Left renal pelvis (tissue), 4 donors: ENCODE measurements around the gene LINGO4. TPM values are rescaled to one million over a fixed set of nuclear protein-coding genes. Genes with fewer than 3 reads are reported as not detected.
A peak's percentile ranks its signal among the peaks of the same experiment; 100 is the strongest.
"Not testable (repeated sequence)": the region's sequence is repeated elsewhere in the genome, so short reads cannot be mapped to it uniquely, and the experiment has no call there.

ENCODE experiments used
- DNase-seq, 4 donors: peaks; one replicate each; pipeline ENCODE4 v3.0.0-alpha.2; 2013; ENCODE audit warnings: low read depth in 4 of 4, low spot score in 3 of 4
- polyA plus RNA-seq, 4 donors: library from polyadenylated mRNA; unstranded; fragments of 120-200 nt; gene quantifications; one replicate each; pipeline ENCODE4 v1.2.1, GENCODE V29; 2013; ENCODE audit not compliant: insufficient read length in 4 of 4

Gene LINGO4
- polyA plus RNA-seq, 4 donors = 0.04 to 0.05 TPM; not detected in 2

GRCh38 chr1:151787689-151788088 lies 17.5 kb downstream of the LINGO4 start:
- no peak for DNase-seq

- no peak for DNase-seq
Measured at GRCh38 chr1:151783796-151784195, 21.4 kb downstream of the LINGO4 start.

DNA sequence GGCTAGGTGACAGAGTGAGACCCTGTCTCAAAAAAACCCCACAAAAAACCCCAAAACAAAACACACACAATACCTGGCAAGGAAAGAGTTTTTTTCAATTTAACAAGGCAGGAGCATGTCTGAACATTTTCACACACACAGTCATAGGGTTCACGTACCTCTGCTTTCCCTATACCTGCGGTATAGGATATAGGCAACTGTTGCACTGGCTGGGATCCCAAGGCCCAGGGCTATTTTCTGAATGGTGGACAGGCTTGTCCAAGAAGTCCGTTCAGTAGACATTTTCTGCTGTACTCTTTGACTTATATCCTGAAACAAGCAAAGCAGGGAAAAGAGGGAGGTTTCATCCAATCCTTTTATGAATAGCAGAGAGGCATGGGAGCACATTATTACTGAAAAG lies 22.5 kb downstream of the LINGO4 start:
- DNase-seq = no peak

DNA sequence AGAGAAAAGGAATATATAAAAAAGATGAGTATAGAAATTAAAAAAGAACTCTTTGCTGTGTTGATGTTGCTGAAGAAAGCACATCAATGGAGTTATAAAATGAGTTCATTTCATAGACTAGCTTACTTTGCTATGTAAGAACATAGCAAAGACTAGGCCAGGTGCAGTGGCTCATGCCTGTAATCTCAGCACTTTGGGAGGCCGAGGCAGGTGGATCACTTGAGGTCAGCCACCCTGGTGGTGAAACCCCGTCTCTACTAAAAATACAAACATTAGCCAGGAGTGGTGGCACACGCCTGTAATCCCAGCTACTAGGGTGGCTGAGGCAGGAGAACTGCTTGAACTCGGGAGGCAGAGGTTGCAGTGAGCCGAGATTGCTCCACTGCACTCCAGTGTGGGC lies 23.2 kb downstream of the LINGO4 start:
- not testable (repeated sequence) for DNase-seq

GRCh38 chr1:151780736-151781135 lies 24.5 kb downstream of the LINGO4 start:
- not testable (repeated sequence) for DNase-seq

GRCh38 chr1:151779852-151780251 lies 25.4 kb downstream of the LINGO4 start:
- DNase-seq = no peak

DNA sequence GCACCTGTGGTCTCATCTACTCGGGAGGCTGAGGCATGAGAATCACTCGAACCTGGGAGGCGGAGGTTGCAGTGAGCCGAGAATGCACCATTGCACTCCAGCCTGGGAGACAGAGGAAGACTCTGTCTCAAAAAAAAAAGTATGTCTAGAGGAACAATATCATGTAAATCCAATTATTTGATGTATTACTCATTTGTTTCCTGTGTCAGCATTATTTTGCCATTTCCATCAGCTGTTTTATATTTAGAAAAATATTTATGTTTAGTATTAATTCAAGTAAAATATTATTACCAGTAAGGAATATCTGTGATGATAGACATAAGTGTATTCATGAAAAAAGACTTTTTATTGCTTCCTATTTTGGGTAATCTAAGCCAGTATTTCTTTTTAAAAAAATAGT lies 27.9 kb downstream of the LINGO4 start:
- no peak for DNase-seq

DNA sequence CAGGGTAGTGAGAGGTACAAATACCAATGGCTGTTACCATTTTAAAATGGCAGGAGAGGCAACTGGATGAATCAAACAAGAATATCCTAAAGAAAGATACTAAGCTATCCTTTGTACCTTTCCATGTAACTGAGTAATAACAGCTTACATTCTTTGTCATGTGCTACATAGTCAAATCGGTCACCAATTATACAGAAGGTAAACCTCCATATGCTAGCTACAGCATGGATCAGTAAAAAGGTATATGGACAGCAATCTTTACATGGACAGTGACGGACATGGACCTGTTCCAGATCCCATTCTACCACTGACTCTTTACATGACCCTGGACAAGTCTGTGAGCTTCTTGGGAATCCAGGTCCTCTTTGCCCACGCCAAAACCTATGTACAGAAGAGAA lies 28.6 kb downstream of the LINGO4 start:
- DNase-seq = no peak

DNA sequence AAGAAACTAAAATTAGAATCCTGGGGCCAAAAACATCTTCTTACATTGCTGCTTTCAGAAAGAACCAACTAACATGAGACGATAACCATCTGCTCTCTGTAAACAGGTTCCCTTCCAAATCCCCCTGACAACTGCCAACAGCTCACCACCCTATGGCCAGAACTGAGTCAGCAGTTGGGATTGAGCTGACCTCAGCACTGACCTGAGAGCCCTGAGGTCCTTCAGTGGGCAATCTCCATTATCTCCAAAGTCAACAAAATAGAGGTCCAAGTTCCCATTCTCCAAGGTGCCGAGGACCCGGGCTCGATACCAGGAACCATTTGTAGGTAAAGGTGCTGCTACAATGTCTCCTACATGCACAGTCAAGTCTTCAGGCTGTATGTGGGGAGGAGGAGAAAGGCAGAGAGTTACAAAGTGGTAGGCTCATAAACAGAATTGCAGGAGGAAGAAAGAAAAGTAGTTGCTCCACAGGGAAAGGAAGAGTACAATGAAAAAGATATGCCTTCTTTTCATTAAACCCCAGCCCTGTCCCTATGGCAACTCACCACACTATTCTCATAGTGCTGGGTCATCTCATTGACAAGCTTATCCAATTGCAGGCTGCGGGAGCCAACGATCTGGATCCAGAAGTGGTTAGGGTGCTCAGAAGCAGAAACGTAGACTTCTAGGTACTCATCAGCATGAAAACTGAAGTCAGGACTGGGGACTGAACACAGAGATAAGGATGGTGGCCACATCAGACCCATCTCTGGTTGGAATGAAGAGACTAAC lies 29.1 kb downstream of the LINGO4 start:
- no peak for DNase-seq

GRCh38 chr1:151774256-151774922 lies 30.8 kb downstream of the LINGO4 start:
- DNase-seq = no peak

- no peak for DNase-seq
Measured at GRCh38 chr1:151773702-151774101, 31.5 kb downstream of the LINGO4 start.

GRCh38 chr1:151769270-151769669 lies 35.9 kb downstream of the LINGO4 start:
- not testable (repeated sequence) for DNase-seq

DNA sequence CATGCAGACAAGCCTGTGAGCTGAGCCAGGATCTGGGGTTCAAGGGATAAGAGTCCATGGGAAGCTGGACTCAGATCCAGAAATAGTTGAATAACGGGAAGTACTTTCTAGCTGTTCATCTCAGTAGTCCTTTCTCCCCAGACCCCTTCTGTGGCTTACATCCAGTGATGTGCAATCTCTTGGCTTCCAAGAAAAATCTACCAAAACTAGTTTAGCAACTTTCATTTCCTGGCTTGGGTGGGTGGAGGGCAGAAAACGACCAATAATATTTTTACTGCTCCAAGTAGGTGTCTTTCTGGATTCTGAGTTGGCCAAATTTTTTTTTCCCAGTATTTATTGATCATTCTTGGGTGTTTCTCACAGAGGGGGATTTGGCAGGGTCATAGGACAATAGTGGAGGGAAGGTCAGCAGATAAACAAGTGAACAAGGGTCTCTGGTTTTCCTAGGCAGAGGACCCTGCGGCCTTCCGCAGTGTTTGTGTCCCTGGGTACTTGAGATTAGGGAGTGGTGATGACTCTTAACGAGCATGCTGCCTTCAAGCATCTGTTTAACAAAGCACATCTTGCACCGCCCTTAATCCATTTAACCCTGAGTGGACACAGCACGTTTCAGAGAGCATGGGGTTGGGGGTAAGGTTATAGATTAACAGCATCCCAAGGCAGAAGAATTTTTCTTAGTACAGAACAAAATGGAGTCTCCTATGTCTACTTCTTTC lies 36.7 kb downstream of the LINGO4 start:
- not testable (repeated sequence) for DNase-seq

GRCh38 chr1:151763990-151764389 lies 41.2 kb downstream of the LINGO4 start:
- peak in 2 of 4 donors; percentile 1 to 6 for DNase-seq

- peak; percentile 55 to 64 (median 62) for DNase-seq
Measured at GRCh38 chr1:151762941-151763921, 42.0 kb downstream of the LINGO4 start, which contains the start of gene MRPL9. MRPL9 (minus strand) TSS chr1:151763496; CDS start chr1:151763479, 17 bp downstream.

GRCh38 chr1:151760597-151761385 lies 44.4 kb downstream of the LINGO4 start:
- no peak for DNase-seq

- DNase-seq = no peak
Measured at GRCh38 chr1:151759241-151759640, 46.0 kb downstream of the LINGO4 start.

- DNase-seq = no peak
Measured at GRCh38 chr1:151756291-151756690, 48.9 kb downstream of the LINGO4 start.
